ENCODE results near the gene CUL1.

Gene CUL1

DNA sequence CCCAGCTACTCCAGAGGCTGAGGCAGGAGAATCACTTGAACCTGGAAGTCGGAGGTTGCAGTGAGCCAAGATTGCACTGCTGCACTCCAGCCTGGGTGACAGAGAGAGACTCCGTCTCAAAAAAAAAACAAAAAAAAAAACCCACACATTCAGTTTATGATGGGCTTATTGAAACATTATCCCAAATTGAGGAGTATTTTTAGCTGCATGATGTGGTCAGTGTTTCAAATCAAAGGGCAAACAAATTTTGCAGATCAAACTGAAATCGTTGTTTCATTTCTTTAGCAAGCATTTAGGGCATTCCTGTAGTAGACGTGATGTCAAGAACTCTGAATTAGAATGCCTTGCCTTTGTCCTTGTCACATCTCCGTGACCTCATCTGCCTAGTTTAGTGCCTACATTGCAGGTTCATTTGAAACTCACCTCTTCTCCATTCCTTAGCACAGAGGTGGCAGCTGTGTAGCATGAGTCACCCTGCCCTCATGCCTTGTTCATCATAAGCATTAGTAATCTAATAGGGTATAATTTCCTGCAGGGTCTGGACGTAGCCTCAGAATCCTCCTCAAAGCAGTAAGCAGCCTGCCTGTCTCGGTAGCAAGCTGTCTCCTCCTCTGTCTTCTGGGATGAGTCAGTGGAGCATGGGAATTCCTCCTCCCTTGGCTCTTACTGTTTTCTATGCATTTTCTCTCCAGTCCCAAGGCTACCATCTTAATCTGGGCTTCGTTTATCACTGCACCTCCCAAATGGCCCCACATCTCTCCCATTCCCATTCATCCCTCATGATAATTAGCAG lies 73.8 kb downstream of the CUL1 start:
- no peaks in the 10 kb centered on the region for H3K9me3 ChIP-seq (ENCODE audit: control extremely low read depth in 1 of 5, control insufficient read depth in 4 of 5, insufficient read depth in 2 of 5, low read depth in 1 of 5, low read length in 4 of 5)
- 92% methylated on average over 4 of the region's 8 CpGs for WGBS (ENCODE audit: insufficient coverage)
- peak in 2 of 3 donors; percentile 34 to 39 for DNase-seq
- peaks cover 4 to 16% (median 14%) of the 10 kb centered on the region in 4 experiments for H3K4me1 ChIP-seq (ENCODE audit: control extremely low read depth in 1 of 4, control insufficient read depth in 4 of 4, insufficient read depth in 4 of 4, low read length in 3 of 4)
- CTCF ChIA-PET = interaction anchor here (1.5 to 3.0 kb wide), 3 partner anchors 25 to 197 kb away, joined by 3 to 16 read pairs (median 5); no protein-coding TSS in a partner anchor
- peaks cover 0 to 68% (median 39%) of the 10 kb centered on the region in 4 experiments for H3K36me3 ChIP-seq (ENCODE audit: control insufficient read depth in 4 of 4, insufficient read depth in 4 of 4, low read length in 3 of 4)
- no peak overlapping the region for H3K27ac ChIP-seq (ENCODE audit: insufficient read depth in 1 of 2, low read depth in 1 of 2, low read length in 2 of 2, poor library complexity in 1 of 2, severe bottlenecking in 2 of 2)
- POLR2A ChIA-PET = no interaction called here
- no peak overlapping the region for H3K4me3 ChIP-seq (ENCODE audit: control insufficient read depth in 1 of 7, extremely low read depth in 1 of 7, insufficient read depth in 4 of 7, low read depth in 2 of 7, low read length in 6 of 7)
- no peaks in the 10 kb centered on the region for H3K27me3 ChIP-seq (replicated peaks in 2 of 5; ENCODE audit: control insufficient read depth in 4 of 5, insufficient read depth in 5 of 5, low read length in 4 of 5)

DNA sequence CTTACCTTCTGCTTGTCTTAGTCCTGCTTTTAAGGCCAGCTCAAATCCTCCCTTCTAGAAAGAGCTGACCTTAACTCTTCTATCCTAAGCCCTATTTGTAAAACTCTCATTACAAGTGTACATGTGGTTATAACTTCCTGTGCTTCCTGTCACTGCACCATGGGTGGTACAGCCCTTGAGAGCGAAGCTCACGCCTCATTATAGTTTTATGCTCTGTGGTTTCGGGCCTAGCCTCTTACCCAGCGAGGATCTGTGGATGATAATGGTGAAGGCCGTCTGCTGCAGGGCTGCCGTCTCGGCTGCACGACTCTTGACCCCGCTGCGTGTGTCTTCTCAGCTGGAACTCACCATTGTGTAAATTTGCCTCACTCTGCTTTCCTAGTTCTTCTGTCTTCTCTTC lies 74.6 kb downstream of the CUL1 start:
- DNase-seq = peak; percentile 43 to 79 (median 70)
- H3K4me3 ChIP-seq (ENCODE audit: control insufficient read depth in 1 of 7, extremely low read depth in 1 of 7, insufficient read depth in 4 of 7, low read depth in 2 of 7, low read length in 6 of 7) = no peak overlapping the region
- 9% methylated on average over 10 of the region's 10 CpGs for WGBS (ENCODE audit: insufficient coverage)
- POLR2A ChIA-PET = interaction anchor here (0.5 kb wide), 1 partner anchor 93 kb away, joined by 3 read pairs; no protein-coding TSS in a partner anchor
- H3K9me3 ChIP-seq (ENCODE audit: control extremely low read depth in 1 of 5, control insufficient read depth in 4 of 5, insufficient read depth in 2 of 5, low read depth in 1 of 5, low read length in 4 of 5) = no peaks in the 10 kb centered on the region
- peak overlapping the region in 1 of 2 experiments; percentile 44 for H3K27ac ChIP-seq (ENCODE audit: insufficient read depth in 1 of 2, low read depth in 1 of 2, low read length in 2 of 2, poor library complexity in 1 of 2, severe bottlenecking in 2 of 2)
- peaks cover 4 to 16% (median 14%) of the 10 kb centered on the region in 4 experiments for H3K4me1 ChIP-seq (ENCODE audit: control extremely low read depth in 1 of 4, control insufficient read depth in 4 of 4, insufficient read depth in 4 of 4, low read length in 3 of 4)
- H3K36me3 ChIP-seq (ENCODE audit: control insufficient read depth in 4 of 4, insufficient read depth in 4 of 4, low read length in 3 of 4) = peaks cover 0 to 63% (median 35%) of the 10 kb centered on the region in 4 experiments
- CTCF ChIA-PET = interaction anchor here (0.8 to 3.0 kb wide), 7 partner anchors 10 to 198 kb away, joined by 3 to 16 read pairs (median 4); no protein-coding TSS in a partner anchor
- no peaks in the 10 kb centered on the region for H3K27me3 ChIP-seq (replicated peaks in 2 of 5; ENCODE audit: control insufficient read depth in 4 of 5, insufficient read depth in 5 of 5, low read length in 4 of 5)

DNA sequence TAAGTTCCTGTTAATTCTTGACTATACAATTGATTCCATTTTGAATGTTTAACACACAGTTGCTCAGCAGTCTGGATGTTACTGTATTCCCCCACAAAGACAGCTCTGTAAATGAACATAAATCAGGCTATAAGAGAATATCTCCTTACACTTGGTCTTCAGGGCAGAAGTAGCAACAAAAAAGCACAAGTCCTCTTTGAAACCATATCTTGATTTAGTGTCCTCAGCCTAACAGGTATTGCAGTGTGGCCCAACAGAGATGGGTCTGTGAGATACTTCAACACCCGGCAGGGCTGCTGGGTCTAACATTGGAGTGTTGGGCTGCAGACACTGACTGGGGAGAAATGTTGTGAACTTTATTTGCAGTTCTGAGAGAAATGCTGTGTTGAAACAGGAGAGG lies 75.8 kb downstream of the CUL1 start:
- POLR2A ChIA-PET = interaction anchor here (0.7 kb wide), 1 partner anchor 8 kb away, joined by 4 read pairs; no protein-coding TSS in a partner anchor

DNA sequence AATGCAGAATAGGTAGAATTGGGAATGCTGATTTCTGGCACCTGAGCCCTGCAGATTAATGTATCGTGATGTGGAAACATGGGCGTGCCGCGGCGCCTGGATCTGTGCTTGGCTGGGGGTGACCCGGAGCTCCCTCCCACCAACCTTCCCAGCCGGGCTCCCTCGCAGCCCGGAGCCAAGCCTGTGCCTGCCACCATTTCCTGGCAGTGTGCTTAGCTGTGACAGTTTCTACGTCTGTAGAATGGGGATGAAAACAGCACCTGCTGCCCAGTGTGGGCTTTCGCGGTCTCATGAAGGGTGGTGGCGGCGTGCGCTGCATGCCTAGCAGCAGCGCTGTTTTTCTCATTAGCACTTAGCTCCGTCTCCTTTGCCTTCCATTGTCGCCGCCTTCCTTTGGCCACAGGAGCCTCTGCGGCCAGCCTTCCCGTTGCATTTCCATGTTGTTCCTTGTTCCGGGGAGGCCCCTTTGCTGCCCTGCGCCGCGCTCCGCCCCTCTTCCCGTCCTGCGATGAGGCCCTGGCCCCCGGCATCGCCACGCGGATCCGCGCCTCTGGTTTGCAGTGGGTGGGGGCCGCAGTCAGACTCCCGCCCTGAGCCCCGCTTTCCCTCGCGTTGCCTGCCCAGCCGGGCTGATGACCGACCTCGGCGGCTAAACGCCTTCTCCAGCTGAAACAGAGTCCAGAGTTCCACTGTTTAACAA lies 84.2 kb downstream of the CUL1 start:
- CTCF ChIA-PET = no interaction called here
- Histone ChIP-seq H3K27me3 (replicated peaks in 2 of 5; ENCODE audit: control insufficient read depth in 4 of 5, insufficient read depth in 5 of 5, low read length in 4 of 5) (no peaks in the 10 kb centered on the region), H3K4me1 (ENCODE audit: control extremely low read depth in 1 of 4, control insufficient read depth in 4 of 4, insufficient read depth in 4 of 4, low read length in 3 of 4) (no peaks in the 10 kb centered on the region), H3K9me3 (ENCODE audit: control extremely low read depth in 1 of 5, control insufficient read depth in 4 of 5, insufficient read depth in 2 of 5, low read depth in 1 of 5, low read length in 4 of 5) (no peaks in the 10 kb centered on the region), H3K4me3 (ENCODE audit: control insufficient read depth in 1 of 7, extremely low read depth in 1 of 7, insufficient read depth in 4 of 7, low read depth in 2 of 7, low read length in 6 of 7) (no peak overlapping the region), H3K36me3 (ENCODE audit: control insufficient read depth in 4 of 4, insufficient read depth in 4 of 4, low read length in 3 of 4) (peaks cover 20 to 82% (median 50%) of the 10 kb centered on the region in 4 experiments), H3K27ac (ENCODE audit: insufficient read depth in 1 of 2, low read depth in 1 of 2, low read length in 2 of 2, poor library complexity in 1 of 2, severe bottlenecking in 2 of 2) (no peak overlapping the region)
- 95% methylated on average over 41 of the region's 44 CpGs for WGBS (ENCODE audit: insufficient coverage)
- POLR2A ChIA-PET = interaction anchor here (1.0 kb wide), 1 partner anchor 9 kb away, joined by 4 read pairs; no protein-coding TSS in a partner anchor
- no peak for DNase-seq

More for the DNA sequence above, 75.8 kb downstream of the CUL1 start:
- no peak for DNase-seq
- WGBS (ENCODE audit: insufficient coverage) = 100% methylated on average over 1 of the region's 1 CpG
- Histone ChIP-seq H3K36me3 (ENCODE audit: control insufficient read depth in 4 of 4, insufficient read depth in 4 of 4, low read length in 3 of 4) (peaks cover 0 to 66% (median 34%) of the 10 kb centered on the region in 4 experiments), H3K4me3 (ENCODE audit: control insufficient read depth in 1 of 7, extremely low read depth in 1 of 7, insufficient read depth in 4 of 7, low read depth in 2 of 7, low read length in 6 of 7) (no peak overlapping the region), H3K27ac (ENCODE audit: insufficient read depth in 1 of 2, low read depth in 1 of 2, low read length in 2 of 2, poor library complexity in 1 of 2, severe bottlenecking in 2 of 2) (no peak overlapping the region), H3K9me3 (ENCODE audit: control extremely low read depth in 1 of 5, control insufficient read depth in 4 of 5, insufficient read depth in 2 of 5, low read depth in 1 of 5, low read length in 4 of 5) (no peaks in the 10 kb centered on the region), H3K27me3 (replicated peaks in 2 of 5; ENCODE audit: control insufficient read depth in 4 of 5, insufficient read depth in 5 of 5, low read length in 4 of 5) (no peaks in the 10 kb centered on the region), H3K4me1 (ENCODE audit: control extremely low read depth in 1 of 4, control insufficient read depth in 4 of 4, insufficient read depth in 4 of 4, low read length in 3 of 4) (peaks cover 4 to 16% (median 14%) of the 10 kb centered on the region in 4 experiments)
- CTCF ChIA-PET = interaction anchor here (0.7 to 3.0 kb wide), 7 partner anchors 15 to 199 kb away, joined by 3 to 16 read pairs (median 3); no protein-coding TSS in a partner anchor

DNA sequence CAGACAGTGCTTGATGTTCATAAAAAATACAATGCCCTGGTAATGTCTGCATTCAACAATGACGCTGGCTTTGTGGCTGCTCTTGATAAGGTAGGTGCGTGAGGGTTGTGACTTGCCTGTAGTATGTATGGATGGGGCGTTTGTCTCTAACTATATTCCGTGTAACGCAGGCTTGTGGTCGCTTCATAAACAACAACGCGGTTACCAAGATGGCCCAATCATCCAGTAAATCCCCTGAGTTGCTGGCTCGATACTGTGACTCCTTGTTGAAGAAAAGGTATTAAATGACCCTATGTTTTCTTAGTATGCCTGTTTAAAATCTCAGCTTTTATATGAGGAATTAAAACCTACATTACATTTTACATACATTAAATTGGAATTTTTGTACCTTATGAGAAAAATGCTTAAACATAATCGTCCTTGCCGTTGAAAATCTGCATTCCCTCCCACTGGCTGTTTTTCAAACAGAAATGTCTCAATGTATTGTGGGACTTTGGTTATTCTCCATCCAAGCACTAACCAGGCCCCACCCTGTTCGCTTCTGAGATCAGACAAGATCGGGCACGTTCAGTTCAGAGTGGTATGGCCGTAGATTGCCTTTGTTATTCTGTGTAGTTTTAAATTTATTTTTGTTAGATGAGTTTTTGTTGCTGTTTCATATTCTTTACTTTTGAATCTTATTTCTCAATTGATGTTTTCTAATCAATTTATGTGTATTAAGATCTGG lies 85.3 kb downstream of the CUL1 start:
- Histone ChIP-seq H3K4me3 (ENCODE audit: control insufficient read depth in 1 of 7, extremely low read depth in 1 of 7, insufficient read depth in 4 of 7, low read depth in 2 of 7, low read length in 6 of 7) (no peak overlapping the region), H3K9me3 (ENCODE audit: control extremely low read depth in 1 of 5, control insufficient read depth in 4 of 5, insufficient read depth in 2 of 5, low read depth in 1 of 5, low read length in 4 of 5) (no peaks in the 10 kb centered on the region), H3K27me3 (replicated peaks in 2 of 5; ENCODE audit: control insufficient read depth in 4 of 5, insufficient read depth in 5 of 5, low read length in 4 of 5) (no peaks in the 10 kb centered on the region), H3K4me1 (ENCODE audit: control extremely low read depth in 1 of 4, control insufficient read depth in 4 of 4, insufficient read depth in 4 of 4, low read length in 3 of 4) (no peaks in the 10 kb centered on the region), H3K36me3 (ENCODE audit: control insufficient read depth in 4 of 4, insufficient read depth in 4 of 4, low read length in 3 of 4) (peaks cover 23 to 84% (median 53%) of the 10 kb centered on the region in 4 experiments), H3K27ac (ENCODE audit: insufficient read depth in 1 of 2, low read depth in 1 of 2, low read length in 2 of 2, poor library complexity in 1 of 2, severe bottlenecking in 2 of 2) (no peak overlapping the region)
- ChIA-PET CTCF (no interaction called here), POLR2A (no interaction called here)
- DNase-seq = no peak
- WGBS (ENCODE audit: insufficient coverage) = 97% methylated on average over 6 of the region's 15 CpGs

DNA sequence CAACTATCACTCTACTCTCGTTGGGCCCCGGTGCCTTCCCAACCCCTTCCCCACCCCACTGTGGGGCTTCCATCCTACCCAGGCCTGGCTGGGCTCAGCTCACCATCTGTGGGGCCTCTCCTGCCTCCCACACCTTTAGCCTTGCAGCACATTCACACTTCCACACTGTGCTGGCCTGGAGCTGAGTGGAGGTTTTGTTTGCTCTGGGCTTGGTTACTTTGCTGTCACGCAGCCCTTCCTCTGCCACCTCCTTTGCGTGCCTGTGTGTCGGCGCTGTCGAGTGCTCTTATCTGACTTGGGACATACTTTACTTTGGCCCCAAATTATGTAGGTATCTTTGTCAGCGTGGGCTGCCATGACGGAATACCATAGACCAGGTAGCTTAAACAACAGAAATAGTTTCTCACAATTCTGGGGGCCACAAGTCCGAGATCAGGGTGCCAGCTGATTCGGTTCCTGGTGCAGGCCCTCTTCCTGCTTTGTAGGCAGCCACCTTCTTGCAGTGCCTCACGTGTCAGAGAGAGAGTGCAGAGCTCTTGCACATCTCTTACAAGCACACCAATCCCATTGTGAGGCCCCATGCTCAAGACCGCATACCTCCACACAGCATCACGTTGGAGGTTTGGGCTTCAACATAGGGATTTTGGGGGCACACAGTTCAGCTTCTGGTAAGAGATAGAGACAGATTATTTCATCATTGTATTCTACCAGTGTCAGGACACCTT lies 89.0 kb downstream of the CUL1 start:
- no peak overlapping the region for H3K4me3 ChIP-seq (ENCODE audit: control insufficient read depth in 1 of 7, extremely low read depth in 1 of 7, insufficient read depth in 4 of 7, low read depth in 2 of 7, low read length in 6 of 7)
- H3K4me1 ChIP-seq (ENCODE audit: control extremely low read depth in 1 of 4, control insufficient read depth in 4 of 4, insufficient read depth in 4 of 4, low read length in 3 of 4) = no peaks in the 10 kb centered on the region
- no peak overlapping the region for H3K27ac ChIP-seq (ENCODE audit: insufficient read depth in 1 of 2, low read depth in 1 of 2, low read length in 2 of 2, poor library complexity in 1 of 2, severe bottlenecking in 2 of 2)
- no peak for DNase-seq
- H3K36me3 ChIP-seq (ENCODE audit: control insufficient read depth in 4 of 4, insufficient read depth in 4 of 4, low read length in 3 of 4) = peaks cover 31 to 88% (median 58%) of the 10 kb centered on the region in 4 experiments
- POLR2A ChIA-PET = no interaction called here
- H3K9me3 ChIP-seq (ENCODE audit: control extremely low read depth in 1 of 5, control insufficient read depth in 4 of 5, insufficient read depth in 2 of 5, low read depth in 1 of 5, low read length in 4 of 5) = no peaks in the 10 kb centered on the region
- CTCF ChIA-PET = no interaction called here
- H3K27me3 ChIP-seq (replicated peaks in 2 of 5; ENCODE audit: control insufficient read depth in 4 of 5, insufficient read depth in 5 of 5, low read length in 4 of 5) = no peaks in the 10 kb centered on the region
- 100% methylated on average over 8 of the region's 14 CpGs for whole genome bisulfite sequencing (ENCODE audit: insufficient coverage)

Measured in common myeloid progenitor, CD34-positive (primary cell).